Measurements from ENCODE around the gene NUDT22. TPM values are rescaled to one million over a fixed set of nuclear protein-coding genes. Genes with fewer than 3 reads are reported as not detected.

The NUDT22 gene
- total RNA-seq = 100 to 1,000 TPM; 110 to 168 TPM

- Histone ChIP-seq H3K27me3 (no peaks in the 10 kb centered on the region), H3K27ac (peak within 1 kb of the TSS; percentile 83), H3K9ac (ENCODE audit: low read depth in 2 of 2, low read length in 2 of 2) (peak within 1 kb of the TSS; percentile 97 to 99), H3K9me3 (no peaks in the 10 kb centered on the region), H3K4me3 (peak within 1 kb of the TSS; percentile 60), H3K4me1 (peaks cover 21% of the 10 kb centered on the region), H3K36me3 (no peaks in the 10 kb centered on the region)
- intact Hi-C loops (cut with DNase I) = no loop called here
- peak; percentile 96 for DNase-seq
- TF ChIP-seq CTCF (IDR thresholded peaks at IDR 0.05) = no peak
These were observed at the start of gene NUDT22, which contains the start of gene TRPT1 for GRCh38 chr11:64225608-64226506. Gene NUDT22 (plus strand): TSS chr11:64226274. CDS start chr11:64226653, 379 bp downstream. Gene TRPT1 (minus strand): TSS chr11:64226186. CDS start chr11:64225860, 326 bp downstream.

- Histone ChIP-seq H3K4me1 (no peaks in the 10 kb centered on the region), H3K36me3 (no peaks in the 10 kb centered on the region), H3K9ac (ENCODE audit: low read depth in 2 of 2, low read length in 2 of 2) (no peak overlapping the region), H3K4me3 (no peak overlapping the region), H3K9me3 (no peaks in the 10 kb centered on the region), H3K27me3 (no peaks in the 10 kb centered on the region), H3K27ac (no peak overlapping the region)
- no peak for TF ChIP-seq CTCF (IDR thresholded peaks at IDR 0.05)
- intact Hi-C loops (cut with DNase I) = no loop called here
- DNase-seq = no peak
These were observed 49.3 kb upstream of the NUDT22 start for GRCh38 chr11:64176751-64177150.

GRCh38 chr11:64178203-64178602 lies 47.9 kb upstream of the NUDT22 start:
- Histone ChIP-seq H3K4me3 (no peak overlapping the region), H3K27me3 (no peaks in the 10 kb centered on the region), H3K4me1 (no peaks in the 10 kb centered on the region), H3K9ac (ENCODE audit: low read depth in 2 of 2, low read length in 2 of 2) (no peak overlapping the region), H3K9me3 (no peaks in the 10 kb centered on the region), H3K36me3 (no peaks in the 10 kb centered on the region), H3K27ac (no peak overlapping the region)
- no peak for DNase-seq
- TF ChIP-seq CTCF (IDR thresholded peaks at IDR 0.05) = no peak
- intact Hi-C loops (cut with DNase I) = no loop called here

- Histone ChIP-seq H3K4me3 (no peak overlapping the region), H3K27ac (no peak overlapping the region), H3K36me3 (no peaks in the 10 kb centered on the region), H3K27me3 (no peaks in the 10 kb centered on the region), H3K4me1 (no peaks in the 10 kb centered on the region), H3K9ac (ENCODE audit: low read depth in 2 of 2, low read length in 2 of 2) (no peak overlapping the region), H3K9me3 (no peaks in the 10 kb centered on the region)
- no peak for TF ChIP-seq CTCF (IDR thresholded peaks at IDR 0.05)
- DNase-seq = no peak
- intact Hi-C loops (cut with DNase I) = no loop called here
These were observed 47.0 kb upstream of the NUDT22 start for GRCh38 chr11:64178951-64179639.

GRCh38 chr11:64180891-64181290 lies 45.2 kb upstream of the NUDT22 start:
- Histone ChIP-seq H3K4me1 (no peaks in the 10 kb centered on the region), H3K4me3 (no peak overlapping the region)
- intact Hi-C loops (cut with DNase I) = no loop called here

More at GRCh38 chr11:64180891-64181290, 45.2 kb upstream of the NUDT22 start:
- H3K36me3 ChIP-seq = no peaks in the 10 kb centered on the region
- H3K27me3 ChIP-seq = no peaks in the 10 kb centered on the region
- peak overlapping the region; percentile 61 to 81 for H3K9ac ChIP-seq (ENCODE audit: low read depth in 2 of 2, low read length in 2 of 2)
- no peak for TF ChIP-seq CTCF (IDR thresholded peaks at IDR 0.05)
- DNase-seq = no peak
- H3K27ac ChIP-seq = peak overlapping the region; percentile 10
- no peaks in the 10 kb centered on the region for H3K9me3 ChIP-seq
